Endothelial cell of umbilical vein (primary cell): ENCODE results near the gene NFKBIL1. TPM values are rescaled to one million over a fixed set of nuclear protein-coding genes. Genes with fewer than 3 reads are reported as not detected.

Source experiments
- BruUV-seq: library from RNA; stranded (reverse); fragments of 400-500 nt; replicated peaks from 2 replicates; lab custom pipeline; 2021; lab: Mats Ljungman, UMichigan
- CTCF ChIA-PET: fragments of 300-600, 350-600 bp; sonication (Branson Sonifier 250); formaldehyde crosslinking; loops from one replicate; lab custom pipeline; 2021; ENCODE audit warnings: antibody characterized with exemption, inconsistent platforms; lab: Charles Lee
- POLR2A ChIA-PET: fragments of 300-600, 350-600 bp; sonication (Branson Sonifier 250); formaldehyde crosslinking; loops from one replicate; lab custom pipeline; 2021; ENCODE audit warnings: antibody characterized with exemption, inconsistent platforms; lab: Charles Lee
- DNase-seq: peaks from one replicate; pipeline ENCODE4 v3.0.0-alpha.2; 2011; ENCODE audit warnings: low read depth, low spot score
- FAIRE-seq: peaks from 2 replicates; lab custom pipeline; 2011; peaks lifted over from hg19 to GRCh38; lab: Jason Lieb, UNC
- H2AFZ ChIP-seq: 2 replicates; pipeline ENCODE4 v1.6.0; 2012; ENCODE audit warnings: low read depth, low read length, control low read depth, inconsistent platforms
- H3K27ac ChIP-seq: 2 replicates; pipeline ENCODE4 v1.5.1; 2011; ENCODE audit warnings: low read depth, mild to moderate bottlenecking, control low read depth, low read length, moderate library complexity; ENCODE audit not compliant: insufficient read depth
- H3K27me3 ChIP-seq, 2 experiments: 2 replicates each; pipeline versions ENCODE4 v1.6.0 to v1.6.1; 2011; ENCODE audit warnings: low read length in 2 of 2, mixed read lengths in 1 of 2; ENCODE audit not compliant: control insufficient read depth in 2 of 2, insufficient read depth in 2 of 2
- H3K36me3 ChIP-seq, 2 experiments: 2 replicates in 1 of 2; 3 replicates in 1 of 2; pipeline ENCODE4 v1.5.1; 2011; ENCODE audit warnings: low read length in 2 of 2, mild to moderate bottlenecking in 1 of 2, moderate library complexity in 1 of 2; ENCODE audit not compliant: control insufficient read depth in 2 of 2, insufficient read depth in 2 of 2; ENCODE audit errors: extremely low read depth in 1 of 2
- H3K4me1 ChIP-seq: 3 replicates; pipeline ENCODE4 v1.5.1; 2011; ENCODE audit warnings: mild to moderate bottlenecking, low read length; ENCODE audit not compliant: control insufficient read depth, insufficient read depth; ENCODE audit errors: extremely low read depth
- H3K4me2 ChIP-seq: 2 replicates; pipeline ENCODE4 v1.6.1; 2011; ENCODE audit warnings: low read length, control low read depth, mixed read lengths; ENCODE audit not compliant: insufficient read depth
- H3K4me3 ChIP-seq, 3 experiments: fragments of 200-600 bp in 1 of 3; sonication (generic), shearing (Covaris generic) in 1 of 3; replicated peaks in 1 of 3; 2 replicates each; pipeline ENCODE4 v1.5.1; 2011 to 2016; ENCODE audit warnings: control low read depth in 3 of 3, low read length in 3 of 3, mild to moderate bottlenecking in 2 of 3, inconsistent platforms in 1 of 3, low read depth in 1 of 3, moderate library complexity in 1 of 3; ENCODE audit not compliant: insufficient read depth in 1 of 3
- H3K79me2 ChIP-seq: 2 replicates; pipeline ENCODE4 v1.6.0; 2012; ENCODE audit warnings: low read length, inconsistent platforms; ENCODE audit not compliant: control insufficient read depth, insufficient read depth
- H3K9ac ChIP-seq: replicated peaks from 2 replicates; pipeline ENCODE3; 2011; ENCODE audit warnings: low read length, control low read depth; ENCODE audit not compliant: insufficient read depth; ENCODE audit errors: extremely low read depth
- H3K9me1 ChIP-seq: replicated peaks from 3 replicates; pipeline ENCODE4 v1.6.0; 2011; ENCODE audit warnings: mild to moderate bottlenecking, low read length; ENCODE audit not compliant: control insufficient read depth, insufficient read depth; ENCODE audit errors: extremely low read depth
- H3K9me3 ChIP-seq: replicated peaks from 2 replicates; pipeline ENCODE4 v1.5.1; 2012; ENCODE audit warnings: low read length, inconsistent platforms; ENCODE audit not compliant: control insufficient read depth, insufficient read depth
- H4K20me1 ChIP-seq: replicated peaks from 2 replicates; pipeline ENCODE3; 2011; ENCODE audit warnings: mild to moderate bottlenecking, low read length; ENCODE audit not compliant: control insufficient read depth, insufficient read depth; ENCODE audit errors: extremely low read depth
- EZH2 ChIP-seq: IDR thresholded peaks from 2 replicates; pipeline ENCODE4 v1.6.1; 2012; ENCODE audit warnings: borderline replicate concordance, low read depth, mild to moderate bottlenecking, moderate library complexity, low read length, inconsistent platforms; ENCODE audit not compliant: severe bottlenecking
- FOS ChIP-seq: IDR thresholded peaks from 2 replicates; pipeline ENCODE4 v1.6.1; 2011; ENCODE audit warnings: mild to moderate bottlenecking, low read length, moderate library complexity, borderline replicate concordance; ENCODE audit not compliant: insufficient read depth
- GATA2 ChIP-seq: IDR thresholded peaks from 2 replicates; pipeline ENCODE4 v1.7.0; 2011; ENCODE audit warnings: low read depth, mild to moderate bottlenecking, moderate library complexity, mixed read lengths, low read length; ENCODE audit not compliant: insufficient read length, insufficient read depth
- JUN ChIP-seq: IDR thresholded peaks from 2 replicates; pipeline ENCODE4 v1.6.1; 2011; ENCODE audit warnings: borderline replicate concordance, low read depth; ENCODE audit not compliant: insufficient read length, insufficient read depth
- MYC ChIP-seq: IDR thresholded peaks from one replicate; pipeline ENCODE4 v1.6.1; 2011; ENCODE audit warnings: mild to moderate bottlenecking, low read depth, low read length
- POLR2A ChIP-seq: IDR thresholded peaks from 2 replicates; pipeline ENCODE4 v1.6.1; 2012; ENCODE audit warnings: low read depth, mild to moderate bottlenecking, control low read depth, low read length
- POLR2AphosphoS5 ChIP-seq: IDR thresholded peaks from 2 replicates; pipeline ENCODE4 v1.6.1; 2012; ENCODE audit warnings: low read depth, mild to moderate bottlenecking, control low read depth, low read length, moderate library complexity; ENCODE audit not compliant: insufficient read depth
- dilution Hi-C: fragments of 300-500 bp; cut with MboI; formaldehyde crosslinking; loops from one replicate; pipeline ENCODE4 v1.15.0; 2019; ENCODE audit warnings: low sequenced_read_pairs; ENCODE audit not compliant: extremely low pct_ligation_motif_present
- intact Hi-C: fragments of 100-400 bp; cut with micrococcal nuclease; formaldehyde crosslinking; loops from one replicate; pipeline ENCODE4 v1.10.0; 2022
- polyA plus RNA-seq, 4 experiments: library from polyadenylated mRNA; depleted of rRNA in 3 of 4; stranded (reverse) in 3 of 4; unstranded in 1 of 4; fragments of >200 nt; gene quantifications; 2 replicates each; pipeline versions ENCODE4 v1.2.1 to v1.2.3, GENCODE V29; 2011 to 2012; ENCODE audit warnings: missing spikeins in 1 of 4
- small RNA-seq: library from RNA; depleted of rRNA; stranded (forward); fragments of <200 nt; gene quantifications from one replicate; pipeline ENCODE3, GENCODE V24; 2012; ENCODE audit warnings: low replicate concordance, low read depth; ENCODE audit not compliant: insufficient read depth, insufficient read length
- total RNA-seq: library from RNA; stranded (reverse); gene quantifications from 2 replicates; pipeline ENCODE4 v1.2.3, GENCODE V29; 2021
- TF ChIP-seq, protein P1 (sequence below), 2 donors: IDR thresholded peaks; 1 replicate in 1 of 2; 2 replicates in 1 of 2; pipeline ENCODE4 v1.5.1; 2011; ENCODE audit warnings: low read length in 2 of 2, mild to moderate bottlenecking in 2 of 2, moderate library complexity in 2 of 2, control low read depth in 1 of 2, inconsistent platforms in 1 of 2, low read depth in 1 of 2; ENCODE audit not compliant: insufficient read depth in 1 of 2; ENCODE audit errors: extremely low read depth in 1 of 2
- TF ChIP-seq, protein P2 (sequence below): IDR thresholded peaks from 2 replicates; pipeline ENCODE4 v1.6.1; 2011; ENCODE audit not compliant: insufficient read depth, insufficient read length

NFKBIL1 gene
- total and polyA plus RNA-seq, 2 donors (not counting 3 experiments of a cell fraction or from before 2014, with no cell fraction given): 9.9 to 15.5 TPM

DNA sequence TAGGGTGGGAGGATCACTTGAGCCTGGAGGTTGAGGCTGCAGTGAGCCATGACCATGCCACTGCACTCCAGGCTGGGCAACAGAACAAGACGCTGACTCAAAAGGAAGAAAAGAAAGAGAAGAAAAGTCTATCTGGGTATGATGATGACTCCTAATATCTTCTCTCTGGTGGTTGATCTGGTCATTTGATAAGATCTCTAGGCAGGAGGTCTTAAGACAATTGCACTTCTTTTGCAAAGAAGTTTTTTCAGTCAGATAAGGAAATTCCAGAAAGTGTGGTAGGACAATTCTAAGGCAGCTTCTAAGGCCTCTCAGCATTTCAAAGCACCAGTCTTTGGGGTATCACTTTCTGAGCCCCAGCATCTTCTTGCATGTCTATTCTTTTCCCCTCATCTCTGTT is 59.9 kb downstream of the NFKBIL1 start:
- Histone ChIP-seq H3K9ac (no peak overlapping the region), H3K9me1 (no peaks in the 10 kb centered on the region), H3K4me3 (no peak overlapping the region), H3K4me2 (no peak overlapping the region), H4K20me1 (no peaks in the 10 kb centered on the region), H3K4me1 (no peaks in the 10 kb centered on the region), H3K79me2 (no peaks in the 10 kb centered on the region), H2AFZ (no peak overlapping the region), H3K27me3 (no peaks in the 10 kb centered on the region), H3K9me3 (no peaks in the 10 kb centered on the region), H3K27ac (no peak overlapping the region), H3K36me3 (no peaks in the 10 kb centered on the region)
- no peak for DNase-seq
- ChIA-PET CTCF (interaction anchor here (1.6 to 2.4 kb wide), 3 partner anchors 9 to 56 kb away, joined by 5 to 10 read pairs (median 9); no protein-coding TSS in a partner anchor), POLR2A (interaction anchor here (0.7 kb wide), 1 partner anchor 112 kb away, joined by 3 read pairs; no protein-coding TSS in a partner anchor)
- BruUV-seq: no TSS peak
- dilution Hi-C loops: no loop called here
- intact Hi-C loops: no loop called here
- no peak for FAIRE-seq
- TF ChIP-seq EZH2 (no peak), FOS (no peak), POLR2A (no peak), POLR2AphosphoS5 (no peak), GATA2 (no peak), MYC (no peak), JUN (no peak)
- TF ChIP-seq, protein P1, sequence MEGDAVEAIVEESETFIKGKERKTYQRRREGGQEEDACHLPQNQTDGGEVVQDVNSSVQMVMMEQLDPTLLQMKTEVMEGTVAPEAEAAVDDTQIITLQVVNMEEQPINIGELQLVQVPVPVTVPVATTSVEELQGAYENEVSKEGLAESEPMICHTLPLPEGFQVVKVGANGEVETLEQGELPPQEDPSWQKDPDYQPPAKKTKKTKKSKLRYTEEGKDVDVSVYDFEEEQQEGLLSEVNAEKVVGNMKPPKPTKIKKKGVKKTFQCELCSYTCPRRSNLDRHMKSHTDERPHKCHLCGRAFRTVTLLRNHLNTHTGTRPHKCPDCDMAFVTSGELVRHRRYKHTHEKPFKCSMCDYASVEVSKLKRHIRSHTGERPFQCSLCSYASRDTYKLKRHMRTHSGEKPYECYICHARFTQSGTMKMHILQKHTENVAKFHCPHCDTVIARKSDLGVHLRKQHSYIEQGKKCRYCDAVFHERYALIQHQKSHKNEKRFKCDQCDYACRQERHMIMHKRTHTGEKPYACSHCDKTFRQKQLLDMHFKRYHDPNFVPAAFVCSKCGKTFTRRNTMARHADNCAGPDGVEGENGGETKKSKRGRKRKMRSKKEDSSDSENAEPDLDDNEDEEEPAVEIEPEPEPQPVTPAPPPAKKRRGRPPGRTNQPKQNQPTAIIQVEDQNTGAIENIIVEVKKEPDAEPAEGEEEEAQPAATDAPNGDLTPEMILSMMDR (IDR thresholded peaks at IDR 0.05; ENCODE audit: extremely low read depth in 1 of 2, insufficient read depth in 1 of 2, low read depth in 1 of 2, low read length in 2 of 2): no peak
- TF ChIP-seq, protein P2, sequence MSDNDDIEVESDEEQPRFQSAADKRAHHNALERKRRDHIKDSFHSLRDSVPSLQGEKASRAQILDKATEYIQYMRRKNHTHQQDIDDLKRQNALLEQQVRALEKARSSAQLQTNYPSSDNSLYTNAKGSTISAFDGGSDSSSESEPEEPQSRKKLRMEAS: no peak

Small RNAs within 50 kb of the gene (small RNA-seq; reads per million reads assigned to genes)
- gene AL663061.1 (not detected), gene SNORD117 (692 reads per million, percentile 100 among the genes with 10 or more reads in this experiment), gene SNORD84 (not detected)

Other genes with a start within 250 kb of the NFKBIL1 start
Only the 30 nearest of the 31 such genes appear.
- gene HLA-B, start 190.4 kb upstream of the NFKBIL1 start, total RNA-seq: 111 and 126 TPM in 2 replicates
- 119 and 151 TPM in 2 replicates for gene HLA-B, start 190.4 kb upstream of the NFKBIL1 start, polyA plus RNA-seq
- 42.5 and 45.2 TPM in 2 replicates for gene MICA, start 144.0 kb upstream of the NFKBIL1 start, total RNA-seq
- 99.3 and 101 TPM in 2 replicates for gene MICA, start 144.0 kb upstream of the NFKBIL1 start, polyA plus RNA-seq
- gene MICB, start 49.5 kb upstream of the NFKBIL1 start, total RNA-seq: 25.9 and 36.3 TPM in 2 replicates
- 32.8 and 35.7 TPM in 2 replicates for gene MICB, start 49.5 kb upstream of the NFKBIL1 start, polyA plus RNA-seq
- not detected in 2 replicates for gene MCCD1, start 18.6 kb upstream of the NFKBIL1 start, total RNA-seq
- not detected in 2 replicates for gene MCCD1, start 18.6 kb upstream of the NFKBIL1 start, polyA plus RNA-seq
- gene DDX39B, start 5.6 kb upstream of the NFKBIL1 start, total RNA-seq: 453 and 481 TPM in 2 replicates
- 722 and 766 TPM in 2 replicates for gene DDX39B, start 5.6 kb upstream of the NFKBIL1 start, polyA plus RNA-seq
- gene ATP6V1G2, start 1.0 kb upstream of the NFKBIL1 start, total RNA-seq: 0.84 and 1.4 TPM in 2 replicates
- 0.64 and 0.70 TPM in 2 replicates for gene ATP6V1G2, start 1.0 kb upstream of the NFKBIL1 start, polyA plus RNA-seq
- 0.46 TPM in 1 of 2 replicates, not detected in the other for gene LTA, start 24.7 kb downstream of the NFKBIL1 start, total RNA-seq
- gene LTA, start 24.7 kb downstream of the NFKBIL1 start, polyA plus RNA-seq: 0.08 TPM in 1 of 2 replicates, not detected in the other
- gene TNF, start 28.0 kb downstream of the NFKBIL1 start, total RNA-seq: not detected in 2 replicates
- gene TNF, start 28.0 kb downstream of the NFKBIL1 start, polyA plus RNA-seq: not detected in 2 replicates
- 1.2 and 1.3 TPM in 2 replicates for gene LTB, start 34.8 kb downstream of the NFKBIL1 start, total RNA-seq
- 1.8 and 2.1 TPM in 2 replicates for gene LTB, start 34.8 kb downstream of the NFKBIL1 start, polyA plus RNA-seq
- gene LST1, start 38.7 kb downstream of the NFKBIL1 start, total RNA-seq: 1.00 and 2.0 TPM in 2 replicates
- gene LST1, start 38.7 kb downstream of the NFKBIL1 start, polyA plus RNA-seq: 1.1 and 1.8 TPM in 2 replicates
- gene NCR3, start 45.4 kb downstream of the NFKBIL1 start, total RNA-seq: not detected in 2 replicates
- gene NCR3, start 45.4 kb downstream of the NFKBIL1 start, polyA plus RNA-seq: not detected in 2 replicates
- not detected in 2 replicates for gene AIF1, start 67.6 kb downstream of the NFKBIL1 start, total RNA-seq
- gene AIF1, start 67.6 kb downstream of the NFKBIL1 start, polyA plus RNA-seq: not detected in 2 replicates
- gene PRRC2A, start 73.1 kb downstream of the NFKBIL1 start, total RNA-seq: 218 and 229 TPM in 2 replicates
- 88.4 and 114 TPM in 2 replicates for gene PRRC2A, start 73.1 kb downstream of the NFKBIL1 start, polyA plus RNA-seq
- 314 and 322 TPM in 2 replicates for gene BAG6, start 105.1 kb downstream of the NFKBIL1 start, total RNA-seq
- 190 and 234 TPM in 2 replicates for gene BAG6, start 105.1 kb downstream of the NFKBIL1 start, polyA plus RNA-seq
- gene APOM, start 108.3 kb downstream of the NFKBIL1 start, total RNA-seq: 0.97 TPM in 1 of 2 replicates, not detected in the other
- 2.5 and 2.6 TPM in 2 replicates for gene APOM, start 108.3 kb downstream of the NFKBIL1 start, polyA plus RNA-seq
- 12.8 and 15.0 TPM in 2 replicates for gene C6orf47, start 113.2 kb downstream of the NFKBIL1 start, total RNA-seq
- 5.6 and 5.8 TPM in 2 replicates for gene C6orf47, start 113.2 kb downstream of the NFKBIL1 start, polyA plus RNA-seq
- 11.7 and 12.6 TPM in 2 replicates for gene GPANK1, start 117.4 kb downstream of the NFKBIL1 start, total RNA-seq
- gene GPANK1, start 117.4 kb downstream of the NFKBIL1 start, polyA plus RNA-seq: 13.3 and 17.5 TPM in 2 replicates
- 206 and 214 TPM in 2 replicates for gene CSNK2B, start 118.5 kb downstream of the NFKBIL1 start, total RNA-seq
- gene CSNK2B, start 118.5 kb downstream of the NFKBIL1 start, polyA plus RNA-seq: 159 and 160 TPM in 2 replicates
- gene LY6G5B, start 122.4 kb downstream of the NFKBIL1 start, total RNA-seq: 23.9 and 25.0 TPM in 2 replicates
- gene LY6G5B, start 122.4 kb downstream of the NFKBIL1 start, polyA plus RNA-seq: 13.7 and 15.4 TPM in 2 replicates
- 5.2 and 8.2 TPM in 2 replicates for gene LY6G5C, start 133.5 kb downstream of the NFKBIL1 start, total RNA-seq
- gene LY6G5C, start 133.5 kb downstream of the NFKBIL1 start, polyA plus RNA-seq: 11.4 and 11.8 TPM in 2 replicates
- gene ABHD16A, start 155.7 kb downstream of the NFKBIL1 start, total RNA-seq: 41.3 and 48.9 TPM in 2 replicates
- 60.1 and 60.3 TPM in 2 replicates for gene ABHD16A, start 155.7 kb downstream of the NFKBIL1 start, polyA plus RNA-seq
- not detected in 2 replicates for gene LY6G6F, start 159.3 kb downstream of the NFKBIL1 start, total RNA-seq
- gene LY6G6F, start 159.3 kb downstream of the NFKBIL1 start, polyA plus RNA-seq: not detected in 2 replicates
- not detected in 2 replicates for gene LY6G6D, start 167.7 kb downstream of the NFKBIL1 start, total RNA-seq
- not detected in 2 replicates for gene LY6G6D, start 167.7 kb downstream of the NFKBIL1 start, polyA plus RNA-seq
- gene LY6G6C, start 174.1 kb downstream of the NFKBIL1 start, total RNA-seq: 0.35 TPM in 1 of 2 replicates, not detected in the other
- gene LY6G6C, start 174.1 kb downstream of the NFKBIL1 start, polyA plus RNA-seq: 0.33 and 0.41 TPM in 2 replicates
- gene MPIG6B, start 175.8 kb downstream of the NFKBIL1 start, total RNA-seq: not detected in 2 replicates
- gene MPIG6B, start 175.8 kb downstream of the NFKBIL1 start, polyA plus RNA-seq: not detected in 2 replicates
- gene DDAH2, start 181.7 kb downstream of the NFKBIL1 start, total RNA-seq: 109 and 116 TPM in 2 replicates
- gene DDAH2, start 181.7 kb downstream of the NFKBIL1 start, polyA plus RNA-seq: 168 and 176 TPM in 2 replicates
- 535 and 543 TPM in 2 replicates for gene CLIC1, start 188.9 kb downstream of the NFKBIL1 start, total RNA-seq
- gene CLIC1, start 188.9 kb downstream of the NFKBIL1 start, polyA plus RNA-seq: 569 and 578 TPM in 2 replicates
- 43.2 and 43.8 TPM in 2 replicates for gene MSH5, start 192.4 kb downstream of the NFKBIL1 start, total RNA-seq
- gene MSH5, start 192.4 kb downstream of the NFKBIL1 start, polyA plus RNA-seq: 24.5 and 27.1 TPM in 2 replicates
- 9.4 and 11.7 TPM in 2 replicates for gene SAPCD1, start 215.0 kb downstream of the NFKBIL1 start, total RNA-seq
- gene SAPCD1, start 215.0 kb downstream of the NFKBIL1 start, polyA plus RNA-seq: 1.6 and 3.0 TPM in 2 replicates
- 0.25 and 0.51 TPM in 2 replicates for gene VWA7, start 229.7 kb downstream of the NFKBIL1 start, total RNA-seq
- gene VWA7, start 229.7 kb downstream of the NFKBIL1 start, polyA plus RNA-seq: 0.11 and 0.21 TPM in 2 replicates